ENCODE results near the gene OR10AD1.

Gene OR10AD1

GRCh38 chr12:48189331-48190125 lies 13.6 kb downstream of the OR10AD1 start:
- DNase-seq, result peak; percentile 66

- no peak for DNase-seq
These were observed 15.0 kb downstream of the OR10AD1 start for GRCh38 chr12:48187916-48188695.

DNA sequence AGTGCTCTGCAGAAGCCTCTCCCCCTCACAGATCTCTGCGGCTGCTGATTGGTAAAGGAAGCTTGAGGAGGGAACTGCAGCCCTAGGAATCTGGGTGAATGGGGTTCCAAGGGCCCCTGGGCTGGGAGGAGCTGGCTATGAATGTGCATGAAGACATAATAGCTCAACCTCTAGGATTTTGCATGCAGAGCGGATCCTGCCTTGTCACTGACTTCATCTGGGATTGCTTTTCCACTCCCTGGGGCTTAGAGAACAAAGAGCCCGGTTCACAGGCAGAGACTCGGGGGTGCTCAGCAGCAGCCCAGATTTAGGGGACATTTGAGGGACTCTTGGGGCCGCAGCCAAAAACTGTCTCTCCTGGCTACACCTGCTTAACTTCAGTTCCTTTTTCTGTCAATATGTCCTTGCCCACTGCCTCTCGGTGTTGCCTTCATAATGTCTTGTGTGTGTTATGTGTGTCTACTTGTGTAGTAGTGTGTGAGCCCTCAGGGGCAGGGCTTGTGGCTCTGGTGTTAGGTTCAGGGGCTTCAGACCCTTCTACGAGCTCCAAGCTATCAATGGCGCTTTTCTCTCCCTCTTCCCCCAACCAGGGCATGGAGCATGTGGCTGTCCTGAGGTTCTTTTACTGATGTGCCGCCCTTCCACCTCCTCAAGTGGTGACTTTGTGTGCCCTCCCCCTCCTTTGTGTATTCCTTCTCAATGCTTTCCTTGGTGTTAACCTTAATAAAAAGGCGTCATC lies 17.7 kb downstream of the OR10AD1 start:
- peak; percentile 31 for DNase-seq

DNA sequence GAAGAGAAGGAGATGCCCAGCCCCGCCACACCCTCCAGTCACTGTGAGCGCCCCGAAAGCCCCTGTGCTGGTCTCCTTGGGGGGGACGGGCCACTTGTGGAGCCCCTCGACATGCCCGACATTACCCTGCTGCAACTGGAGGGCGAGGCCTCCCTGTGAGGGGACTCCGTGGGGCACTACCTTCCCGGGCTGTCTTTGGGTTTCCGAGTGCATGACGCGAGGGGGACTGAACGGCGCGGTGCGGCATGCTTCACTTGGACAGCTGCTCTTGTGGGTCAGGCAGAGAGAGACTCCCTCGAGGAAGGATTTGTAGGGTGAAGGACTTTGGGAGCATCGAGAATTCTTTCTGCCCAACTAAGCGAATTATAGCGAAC lies 18.6 kb downstream of the OR10AD1 start:
- DNase-seq, result no peak

DNA sequence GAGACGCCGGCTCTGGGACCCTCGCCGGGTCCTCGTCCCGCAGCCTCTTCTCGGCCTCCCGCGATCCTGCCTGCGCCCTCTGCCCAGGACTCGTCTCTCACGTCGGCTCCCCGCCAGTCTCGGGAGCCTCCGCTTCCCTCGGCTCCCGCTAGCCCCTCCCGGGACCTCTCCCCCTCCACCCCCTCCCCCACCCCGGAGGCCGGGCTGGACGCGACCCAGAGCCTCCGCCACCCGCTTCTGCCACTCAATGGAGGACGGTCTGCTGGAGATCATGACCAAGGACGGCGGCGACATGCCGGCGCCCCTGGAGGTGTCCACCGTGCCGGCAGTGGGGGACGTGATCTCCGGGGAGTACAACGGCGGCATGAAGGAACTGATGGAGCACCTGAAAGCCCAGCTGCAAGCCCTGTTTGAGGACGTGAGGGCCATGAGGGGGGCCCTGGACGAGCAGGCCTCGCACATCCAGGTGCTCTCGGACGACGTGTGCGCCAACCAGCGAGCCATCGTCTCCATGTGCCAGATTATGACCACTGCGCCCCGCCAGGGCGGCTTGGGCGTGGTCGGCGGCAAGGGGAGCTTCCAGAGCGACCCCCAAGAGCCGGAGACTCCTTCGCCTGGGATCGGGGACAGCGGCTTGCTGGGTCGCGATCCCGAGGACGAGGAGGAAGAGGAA lies 19.1 kb downstream of the OR10AD1 start:
- DNase-seq, result no peak

- peak; percentile 86 for DNase-seq
These were observed 19.8 kb downstream of the OR10AD1 start, which contains the start of gene CCDC184 for GRCh38 chr12:48183091-48183875. CCDC184 (plus strand) TSS chr12:48183644; CDS start chr12:48184123, 479 bp downstream.

DNA sequence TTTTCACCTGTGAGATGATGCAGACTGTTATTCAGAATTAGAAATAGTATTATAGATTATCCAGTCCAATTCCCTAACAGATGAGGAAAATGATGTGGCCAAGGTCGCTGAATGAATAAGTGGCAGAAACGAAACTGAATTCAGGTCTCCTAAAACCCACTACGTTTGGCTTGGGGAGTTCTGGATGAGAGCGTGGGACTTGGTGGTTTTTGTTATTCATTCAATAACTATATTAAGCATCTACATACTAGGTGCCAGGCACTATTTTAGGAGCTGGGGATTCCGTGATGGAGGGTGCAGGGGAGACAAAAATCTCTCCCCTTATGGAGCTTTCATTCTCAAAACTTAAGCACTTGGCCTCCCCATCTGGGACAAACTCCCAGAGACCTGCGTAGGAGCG lies 20.5 kb downstream of the OR10AD1 start:
- DNase-seq, result no peak

DNA sequence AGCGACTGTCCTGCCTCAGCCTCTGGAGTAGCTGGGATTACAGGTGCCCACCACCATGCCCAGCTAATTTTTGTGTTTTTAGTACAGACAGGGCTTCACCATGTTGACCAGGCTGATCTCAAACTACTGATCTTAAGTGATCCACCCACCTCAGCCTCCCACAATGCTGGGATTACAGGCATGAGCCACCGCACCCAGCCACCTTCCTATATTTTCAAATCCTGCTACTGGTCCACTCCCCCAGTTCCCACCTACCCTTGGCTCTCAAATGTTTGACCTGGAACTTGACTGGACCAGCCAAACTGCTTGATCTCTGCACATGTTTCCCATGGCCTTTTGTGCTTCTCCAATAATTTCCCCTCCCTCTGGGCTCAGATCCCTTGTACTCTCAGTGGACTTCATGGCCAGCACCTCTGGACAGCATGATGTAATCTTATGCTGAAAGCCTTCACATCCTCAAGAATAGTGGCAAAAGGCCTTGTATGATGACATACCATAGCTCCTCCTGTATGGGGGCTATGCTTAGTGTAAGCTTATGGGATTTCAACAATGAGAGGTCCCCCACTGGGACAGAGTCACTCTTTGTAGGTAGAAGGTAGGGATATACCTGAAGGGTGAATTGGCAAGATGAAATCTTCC lies 22.1 kb downstream of the OR10AD1 start:
- DNase-seq, result no peak

DNA sequence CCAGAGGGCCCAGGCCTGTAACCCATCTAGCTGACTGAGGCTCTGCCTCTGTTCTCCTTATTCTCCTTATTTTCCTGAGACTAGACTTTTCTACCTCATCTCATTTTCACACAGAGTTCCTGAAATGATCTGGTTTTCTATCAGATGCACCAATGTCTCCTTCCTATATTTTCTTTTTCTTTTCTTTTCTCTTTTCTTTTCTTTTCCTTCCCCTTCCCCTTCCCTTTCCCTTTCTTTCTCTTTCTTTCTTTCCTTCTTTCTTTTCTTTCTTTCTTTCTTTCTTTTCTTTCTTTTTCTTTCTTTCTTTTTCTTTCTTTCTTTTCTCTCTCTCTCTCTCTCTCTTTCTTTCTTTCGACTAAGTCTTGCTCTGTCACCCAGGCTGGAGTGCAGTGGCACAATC lies 22.7 kb downstream of the OR10AD1 start:
- DNase-seq, result no peak

- no peak for DNase-seq
These were observed 23.6 kb downstream of the OR10AD1 start for GRCh38 chr12:48179466-48179865.

DNA sequence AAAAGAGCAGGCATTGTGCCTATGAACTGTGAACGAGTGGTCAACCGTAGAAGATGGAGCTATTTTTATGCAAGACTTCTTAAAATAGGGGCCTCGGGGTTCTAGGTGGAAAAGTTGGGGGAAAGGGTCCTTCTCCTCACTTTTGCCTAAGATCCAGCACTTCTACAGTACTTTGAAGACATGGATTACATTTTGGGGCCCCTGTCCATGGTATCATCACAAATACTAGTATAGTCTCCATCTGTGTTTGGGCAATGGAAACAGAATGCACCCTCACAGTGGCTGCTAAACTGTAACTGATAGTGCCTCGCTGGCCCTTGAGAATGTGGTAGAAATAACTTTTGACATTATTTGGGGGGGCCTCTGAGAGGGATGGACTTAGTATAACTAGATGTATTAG lies 25.1 kb downstream of the OR10AD1 start:
- no peak for DNase-seq

- DNase-seq, result no peak
These were observed 26.7 kb downstream of the OR10AD1 start for GRCh38 chr12:48176417-48176751.

DNA sequence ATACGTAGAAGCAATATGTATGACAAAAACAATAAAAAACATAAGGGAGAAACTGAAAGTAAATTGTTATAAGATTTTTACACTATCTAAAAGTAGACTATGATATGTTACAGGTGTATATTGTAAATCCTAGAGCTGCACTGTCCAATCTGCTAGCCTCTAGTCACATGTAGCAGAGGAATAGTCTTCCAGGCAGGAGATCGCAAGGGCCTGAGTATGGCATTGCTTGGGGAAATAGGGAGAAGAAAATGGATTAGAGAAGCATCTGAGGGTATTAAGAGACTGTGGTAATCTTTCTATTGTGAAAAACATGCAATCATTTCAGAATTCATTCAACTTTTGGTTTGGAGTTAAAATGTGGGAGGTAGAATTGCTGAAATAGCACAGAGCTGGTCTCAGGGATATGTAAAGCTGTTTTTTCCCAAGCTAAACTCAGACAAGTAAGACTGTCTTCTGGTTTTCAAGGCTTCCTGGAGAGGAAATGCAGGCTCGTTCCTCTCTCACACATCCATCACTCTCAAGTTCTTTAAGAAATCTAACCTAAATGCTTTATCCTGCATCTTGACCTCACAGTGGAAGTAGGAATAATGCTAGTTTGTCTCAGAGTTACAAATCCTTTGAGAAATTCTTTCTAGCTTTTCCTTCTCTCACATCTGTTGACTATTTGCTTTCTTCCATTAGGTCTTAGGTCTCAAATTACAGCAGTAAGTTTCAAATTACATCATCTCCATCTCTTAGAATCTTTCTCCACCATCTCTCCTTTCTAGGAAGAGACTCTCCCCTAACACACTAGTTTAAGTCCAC lies 27.3 kb downstream of the OR10AD1 start:
- DNase-seq, result peak; percentile 40

DNA sequence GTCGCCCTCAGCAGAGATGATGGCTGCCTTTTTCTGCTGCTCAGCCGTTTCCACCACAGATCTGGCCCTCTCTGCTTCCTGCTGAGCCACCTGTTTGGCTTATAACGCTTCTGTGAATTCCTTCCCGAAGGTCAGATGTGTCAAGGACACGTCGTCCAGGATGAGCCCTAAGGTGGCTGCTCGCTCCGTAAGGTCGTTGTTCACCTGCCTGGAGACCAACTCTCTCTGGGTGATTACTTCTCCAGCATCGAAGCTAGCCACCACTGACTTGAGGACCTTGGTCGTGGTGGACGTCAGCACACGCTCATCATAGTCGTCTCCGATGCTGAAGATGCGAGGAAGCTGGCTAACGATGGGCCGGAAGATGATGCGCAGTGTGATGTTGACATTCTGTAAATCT lies 34.1 kb downstream of the OR10AD1 start:
- DNase-seq, result no peak

DNA sequence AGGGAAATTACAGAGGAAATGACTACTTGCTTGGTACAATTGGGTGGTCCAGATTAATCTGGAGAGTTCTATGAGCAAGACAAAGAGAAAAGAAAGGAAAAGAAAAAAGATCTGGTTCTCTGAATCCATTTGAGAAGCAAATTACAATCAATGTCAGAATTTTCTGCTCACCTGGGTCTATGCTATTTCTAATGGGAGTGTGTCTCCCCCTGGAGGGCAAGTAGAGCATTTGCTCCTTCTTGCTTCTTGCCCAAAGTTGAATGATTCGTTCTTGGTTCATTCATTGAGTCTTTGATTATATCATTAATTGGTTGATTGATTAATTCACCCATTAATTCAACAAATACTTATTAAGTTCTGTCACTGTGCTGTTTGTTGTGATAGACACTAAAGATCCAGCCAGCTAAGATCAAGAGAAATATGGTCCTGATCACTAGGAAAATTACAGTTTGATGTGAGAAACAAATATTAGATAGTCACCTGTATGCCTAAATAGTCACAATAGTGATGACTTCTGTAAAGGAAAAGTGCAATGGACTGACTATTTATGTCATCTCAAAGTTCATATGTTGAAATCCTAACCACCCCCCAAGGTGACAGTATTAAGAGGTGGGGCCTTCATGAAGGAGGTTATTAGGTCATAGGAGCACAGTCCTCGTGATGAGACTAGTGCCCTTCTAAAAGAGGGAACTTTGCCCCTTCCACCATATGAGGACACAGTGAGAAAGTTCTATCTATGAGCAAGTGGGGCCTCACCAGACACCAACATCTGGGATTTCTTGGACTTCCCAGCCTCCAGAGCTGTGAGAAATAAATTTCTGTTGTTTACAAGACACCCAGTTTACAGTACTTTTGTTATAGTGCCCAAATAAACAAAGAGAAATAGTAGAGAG lies 37.8 kb downstream of the OR10AD1 start:
- DNase-seq, result peak; percentile 52

DNA sequence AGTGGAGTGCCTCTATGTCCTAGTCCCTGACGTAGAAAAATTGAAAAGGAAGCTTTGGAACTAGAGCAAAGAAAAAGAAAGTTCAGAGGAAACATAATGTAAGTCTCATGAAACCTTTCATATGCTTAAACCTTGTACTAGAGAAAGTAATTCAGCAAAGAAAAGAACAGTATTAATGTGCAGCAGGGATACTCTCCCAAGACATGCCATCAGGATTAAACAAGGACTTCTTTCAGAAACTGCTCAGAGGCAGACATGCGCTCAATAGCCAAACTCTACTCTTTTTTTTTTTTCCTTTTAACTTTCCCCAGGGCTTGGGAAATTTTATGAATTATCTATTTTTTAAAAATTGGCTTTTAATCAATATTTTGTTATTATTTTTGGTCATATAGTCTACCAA lies 38.6 kb downstream of the OR10AD1 start:
- DNase-seq, result no peak

DNA sequence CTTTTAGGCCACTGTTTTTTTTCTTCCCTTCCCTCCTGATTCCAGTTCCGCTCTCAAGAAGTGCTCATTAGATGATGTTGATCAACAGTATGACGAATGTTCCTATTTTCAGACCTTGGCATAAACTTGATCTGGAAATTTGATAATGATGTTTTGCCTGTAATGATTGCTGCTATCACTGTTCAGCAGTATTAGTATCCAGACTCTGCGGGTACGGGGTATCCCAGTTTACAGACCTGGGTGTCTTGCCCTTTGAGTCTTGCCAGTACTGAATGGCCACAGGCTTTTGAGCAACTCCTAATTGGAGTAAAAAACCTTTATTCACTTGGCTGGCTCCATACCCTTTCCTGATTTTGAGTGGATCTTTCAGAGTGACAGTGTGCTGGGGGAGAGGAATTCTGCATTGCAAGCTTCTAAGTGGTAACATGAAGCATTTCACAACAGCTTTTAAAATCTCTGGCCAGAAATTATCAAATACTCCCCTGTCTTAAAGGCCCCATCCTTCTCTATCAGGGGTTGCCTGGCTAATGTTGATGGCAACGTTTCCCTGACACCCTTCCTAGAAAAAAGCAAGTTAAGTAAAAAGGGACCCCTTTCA lies 39.8 kb downstream of the OR10AD1 start:
- DNase-seq, result no peak

DNA sequence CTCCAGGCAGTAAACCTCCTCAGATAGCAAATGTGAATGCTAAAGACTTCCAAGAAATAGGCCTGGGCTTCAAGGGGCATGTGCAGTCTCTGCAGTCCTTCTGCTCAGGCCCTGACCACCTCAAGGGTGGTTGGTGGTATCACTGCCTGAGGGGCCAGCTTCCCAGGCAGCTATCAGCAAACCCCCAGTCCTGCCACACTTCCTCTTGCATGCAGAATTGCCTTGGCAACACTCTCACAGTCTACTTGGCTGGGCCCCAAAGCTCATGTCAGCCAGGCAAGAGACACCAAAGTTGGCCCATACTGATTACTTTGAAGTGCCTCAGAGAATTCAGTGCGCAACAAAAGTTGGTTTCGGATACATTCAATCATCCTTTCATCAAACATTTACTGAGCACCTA lies 42.3 kb downstream of the OR10AD1 start:
- DNase-seq, result no peak

GRCh38 chr12:48160046-48160445 lies 43.0 kb downstream of the OR10AD1 start:
- peak; percentile 12 for DNase-seq

Data from fibroblast of skin of abdomen (primary cell).